Astrocyte (in vitro differentiated cells and primary cell): Measurements from ENCODE around the gene KCNQ1OT1. TPM values are rescaled to one million over a fixed set of nuclear protein-coding genes. Genes with fewer than 3 reads are reported as not detected.

Experiments
- DNase-seq: peaks from one replicate; pipeline ENCODE4 v3.0.0-alpha.2; 2010; ENCODE audit warnings: low read depth
- FAIRE-seq: peaks from 2 replicates; lab custom pipeline; 2011; peaks lifted over from hg19 to GRCh38; lab: Jason Lieb, UNC
- H2AFZ ChIP-seq: 2 replicates; pipeline ENCODE4 v1.6.0; 2012; ENCODE audit warnings: low read depth, low read length, inconsistent platforms
- H3K27ac ChIP-seq: 2 replicates; pipeline ENCODE4 v1.5.1; 2011; ENCODE audit warnings: low read depth, low read length, inconsistent platforms
- H3K27me3 ChIP-seq: 2 replicates; pipeline ENCODE4 v1.6.0; 2011; ENCODE audit warnings: low read length, inconsistent platforms; ENCODE audit not compliant: insufficient read depth
- H3K36me3 ChIP-seq: 2 replicates; pipeline ENCODE4 v1.5.1; 2011; ENCODE audit warnings: low read length, inconsistent platforms; ENCODE audit not compliant: insufficient read depth
- H3K4me1 ChIP-seq: 2 replicates; pipeline ENCODE4 v1.5.1; 2011; ENCODE audit warnings: low read length, inconsistent platforms; ENCODE audit not compliant: insufficient read depth
- H3K4me2 ChIP-seq: 2 replicates; pipeline ENCODE4 v1.6.0; 2012; ENCODE audit warnings: low read length, inconsistent platforms
- H3K4me3 ChIP-seq: 2 replicates; pipeline ENCODE4 v1.5.1; 2011; ENCODE audit warnings: low read depth, mild to moderate bottlenecking, low read length, inconsistent platforms; ENCODE audit not compliant: insufficient read depth
- H3K79me2 ChIP-seq: 2 replicates; pipeline ENCODE4 v1.6.0; 2012; ENCODE audit warnings: mild to moderate bottlenecking, low read length, inconsistent platforms; ENCODE audit not compliant: insufficient read depth
- H3K9ac ChIP-seq: 2 replicates; pipeline ENCODE4 v1.6.0; 2012; ENCODE audit warnings: mild to moderate bottlenecking, low read length, inconsistent platforms
- H3K9me3 ChIP-seq: 2 replicates; pipeline ENCODE4 v1.5.1; 2012; ENCODE audit warnings: low read depth, mild to moderate bottlenecking, low read length, inconsistent platforms; ENCODE audit not compliant: insufficient read depth
- H4K20me1 ChIP-seq: 2 replicates; pipeline ENCODE4 v1.6.0; 2012; ENCODE audit warnings: low read length, inconsistent platforms; ENCODE audit not compliant: insufficient read depth
- H3K27ac Mint-ChIP-seq: one replicate; pipeline ENCODE4 v1.8.0; 2021; ENCODE audit warnings: mild to moderate bottlenecking, mixed read lengths; ENCODE audit not compliant: unreplicated experiment
- H3K27me3 Mint-ChIP-seq: one replicate; pipeline ENCODE4 v1.8.0; 2021; ENCODE audit warnings: low read depth, mixed read lengths; ENCODE audit not compliant: unreplicated experiment
- H3K36me3 Mint-ChIP-seq: one replicate; pipeline ENCODE4 v1.8.0; 2021; ENCODE audit warnings: low read depth, mixed read lengths; ENCODE audit not compliant: unreplicated experiment
- H3K4me1 Mint-ChIP-seq: one replicate; pipeline ENCODE4 v1.8.0; 2021; ENCODE audit warnings: low read depth, mixed read lengths; ENCODE audit not compliant: unreplicated experiment
- H3K4me3 Mint-ChIP-seq: one replicate; pipeline ENCODE4 v1.8.0; 2021; ENCODE audit warnings: mild to moderate bottlenecking, moderate library complexity, mixed read lengths; ENCODE audit not compliant: unreplicated experiment
- H3K9me3 Mint-ChIP-seq: one replicate; pipeline ENCODE4 v1.8.0; 2021; ENCODE audit warnings: mild to moderate bottlenecking, mixed read lengths; ENCODE audit not compliant: unreplicated experiment
- EZH2 ChIP-seq: IDR thresholded peaks from 2 replicates; pipeline ENCODE4 v1.6.1; 2012; ENCODE audit warnings: mild to moderate bottlenecking, low read length, inconsistent platforms; ENCODE audit not compliant: insufficient read depth
- total RNA-seq: library from RNA; stranded (reverse); gene quantifications from 2 replicates; pipeline ENCODE4 v1.2.1, GENCODE V29; 2021
- TF ChIP-seq, protein P1 (sequence below): IDR thresholded peaks from 2 replicates; pipeline ENCODE4 v1.5.1; 2011; ENCODE audit warnings: low read depth, mild to moderate bottlenecking, inconsistent platforms, low read length, moderate library complexity; ENCODE audit not compliant: insufficient read depth

KCNQ1OT1 gene
- total RNA-seq, 1 donor from 2014 or later: 2.5 TPM

DNA sequence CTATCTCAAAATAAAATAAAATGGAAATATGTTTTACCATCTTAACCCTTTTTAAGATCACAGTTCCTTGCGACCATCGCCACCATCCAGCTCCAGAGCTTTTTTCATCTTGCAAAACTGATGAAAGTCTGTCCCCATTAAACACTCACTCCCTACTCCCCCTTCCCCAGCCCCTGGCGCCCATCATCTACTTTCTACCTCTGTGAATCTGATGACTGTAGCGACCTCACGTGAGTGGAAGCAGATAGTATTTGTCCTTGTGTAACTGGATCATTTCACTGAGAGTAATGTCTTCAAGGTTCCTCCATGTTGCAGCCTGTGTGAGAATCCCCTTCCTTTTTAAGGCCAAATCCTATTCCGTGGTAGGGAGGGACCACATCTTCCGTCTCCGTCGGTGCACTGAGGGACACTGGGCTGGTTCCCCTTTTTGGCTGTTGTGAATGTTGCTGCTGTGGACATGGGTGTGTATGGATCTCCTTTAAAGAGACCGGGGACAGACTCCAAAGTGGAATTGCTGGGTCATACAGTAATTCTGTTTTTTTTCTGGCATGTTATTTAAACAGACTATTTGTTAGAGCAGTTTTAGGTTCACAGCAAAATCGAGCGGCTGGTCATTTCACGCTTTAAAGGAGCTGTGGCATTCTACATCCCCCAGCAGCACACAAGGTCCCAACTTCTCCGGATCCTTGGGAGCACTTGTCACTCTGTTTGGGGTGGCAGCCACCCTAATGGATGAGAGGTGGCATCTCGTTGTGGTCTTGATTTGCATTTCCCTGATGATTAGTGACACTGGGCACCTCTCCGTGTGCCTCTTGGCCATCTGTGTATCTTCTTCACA lies 135.0 kb downstream of the KCNQ1OT1 start:
- Histone ChIP-seq H3K9me3 (no peaks in the 10 kb centered on the region), H3K4me3 (no peak overlapping the region), H3K36me3 (no peaks in the 10 kb centered on the region), H3K27ac (no peak overlapping the region), H2AFZ (no peak overlapping the region), H3K9ac (no peak overlapping the region), H3K4me1 (no peaks in the 10 kb centered on the region), H3K4me2 (no peak overlapping the region), H3K79me2 (no peaks in the 10 kb centered on the region), H4K20me1 (no peaks in the 10 kb centered on the region), H3K27me3 (peaks cover 2% of the 10 kb centered on the region)
- no peak overlapping the region for H3K4me3 Mint-ChIP-seq
- H3K36me3 Mint-ChIP-seq: no peaks in the 10 kb centered on the region
- TF ChIP-seq, protein P1, sequence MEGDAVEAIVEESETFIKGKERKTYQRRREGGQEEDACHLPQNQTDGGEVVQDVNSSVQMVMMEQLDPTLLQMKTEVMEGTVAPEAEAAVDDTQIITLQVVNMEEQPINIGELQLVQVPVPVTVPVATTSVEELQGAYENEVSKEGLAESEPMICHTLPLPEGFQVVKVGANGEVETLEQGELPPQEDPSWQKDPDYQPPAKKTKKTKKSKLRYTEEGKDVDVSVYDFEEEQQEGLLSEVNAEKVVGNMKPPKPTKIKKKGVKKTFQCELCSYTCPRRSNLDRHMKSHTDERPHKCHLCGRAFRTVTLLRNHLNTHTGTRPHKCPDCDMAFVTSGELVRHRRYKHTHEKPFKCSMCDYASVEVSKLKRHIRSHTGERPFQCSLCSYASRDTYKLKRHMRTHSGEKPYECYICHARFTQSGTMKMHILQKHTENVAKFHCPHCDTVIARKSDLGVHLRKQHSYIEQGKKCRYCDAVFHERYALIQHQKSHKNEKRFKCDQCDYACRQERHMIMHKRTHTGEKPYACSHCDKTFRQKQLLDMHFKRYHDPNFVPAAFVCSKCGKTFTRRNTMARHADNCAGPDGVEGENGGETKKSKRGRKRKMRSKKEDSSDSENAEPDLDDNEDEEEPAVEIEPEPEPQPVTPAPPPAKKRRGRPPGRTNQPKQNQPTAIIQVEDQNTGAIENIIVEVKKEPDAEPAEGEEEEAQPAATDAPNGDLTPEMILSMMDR: no peak
- H3K4me1 Mint-ChIP-seq: no peaks in the 10 kb centered on the region
- FAIRE-seq (no peak), DNase-seq (no peak)
- H3K9me3 Mint-ChIP-seq: no peaks in the 10 kb centered on the region
- peaks cover 50% of the 10 kb centered on the region for H3K27me3 Mint-ChIP-seq
- H3K27ac Mint-ChIP-seq: no peak overlapping the region

DNA sequence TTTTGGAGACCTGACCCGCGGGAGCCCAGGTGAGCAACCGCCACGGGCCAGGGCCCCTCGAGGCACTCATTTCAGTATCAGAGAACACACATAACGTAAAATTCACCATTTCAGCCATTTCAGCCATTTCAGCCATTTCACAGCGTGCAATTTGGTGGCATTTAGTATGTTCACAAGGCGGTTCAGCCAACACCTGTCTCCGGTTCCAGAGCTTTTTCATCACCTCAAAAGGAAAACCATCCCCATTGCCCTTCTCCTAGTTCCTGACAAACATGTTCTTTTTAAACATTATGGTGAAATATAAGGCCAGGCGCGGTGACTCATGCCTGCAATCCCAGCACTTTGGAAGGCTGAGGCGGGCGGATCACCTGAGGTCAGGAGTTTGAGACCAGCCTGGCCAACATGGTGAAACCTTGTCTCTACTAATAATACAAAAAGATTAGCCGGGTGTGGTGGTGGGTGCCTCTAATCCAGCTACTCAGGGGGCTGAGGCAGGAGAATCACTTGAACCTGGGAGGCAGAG lies 135.7 kb downstream of the KCNQ1OT1 start:
- no peaks in the 10 kb centered on the region for H3K36me3 Mint-ChIP-seq
- H3K27ac Mint-ChIP-seq: no peak overlapping the region
- peaks cover 48% of the 10 kb centered on the region for H3K27me3 Mint-ChIP-seq
- no peak overlapping the region for H3K27ac ChIP-seq
- no peak overlapping the region for H2AFZ ChIP-seq
- H3K4me1 ChIP-seq: no peaks in the 10 kb centered on the region
- no peak overlapping the region for H3K9ac ChIP-seq
- no peak overlapping the region for H3K4me3 ChIP-seq
- H3K9me3 Mint-ChIP-seq: no peaks in the 10 kb centered on the region
- no peaks in the 10 kb centered on the region for H3K9me3 ChIP-seq
- TF ChIP-seq, protein P1: no peak
- no peak for TF ChIP-seq EZH2
- FAIRE-seq (no peak), DNase-seq (no peak)
- H4K20me1 ChIP-seq: no peaks in the 10 kb centered on the region
- no peak overlapping the region for H3K4me3 Mint-ChIP-seq
- H3K79me2 ChIP-seq: no peaks in the 10 kb centered on the region
- H3K4me2 ChIP-seq: no peak overlapping the region
- H3K36me3 ChIP-seq: no peaks in the 10 kb centered on the region
- peaks cover 2% of the 10 kb centered on the region for H3K27me3 ChIP-seq
- no peaks in the 10 kb centered on the region for H3K4me1 Mint-ChIP-seq
